Endodermal cell (in vitro differentiated cells): ENCODE data around the gene GARNL3. TPM values are rescaled to one million over a fixed set of nuclear protein-coding genes. Genes with fewer than 3 reads are reported as not detected.

Experiments
- DNase-seq: peaks from one replicate; pipeline ENCODE4 v3.0.0-alpha.2; 2017
- H3K27ac ChIP-seq: 2 replicates; pipeline ENCODE4 v1.5.1; 2013; ENCODE audit warnings: mild to moderate bottlenecking, low read depth, low read length, moderate library complexity
- H3K27me3 ChIP-seq: 2 replicates; pipeline ENCODE4 v1.6.1; 2013; ENCODE audit warnings: mild to moderate bottlenecking, low read length, moderate library complexity; ENCODE audit not compliant: insufficient read depth, control insufficient read depth, poor library complexity, severe bottlenecking
- H3K36me3 ChIP-seq: 2 replicates; pipeline ENCODE4 v1.7.0; 2013; ENCODE audit warnings: mild to moderate bottlenecking, low read length, moderate library complexity; ENCODE audit not compliant: control insufficient read depth, insufficient read depth
- H3K4me1 ChIP-seq: one replicate; pipeline ENCODE4 v1.7.0; 2013; ENCODE audit warnings: low read length; ENCODE audit not compliant: control insufficient read depth, insufficient read depth
- H3K4me3 ChIP-seq: 2 replicates; pipeline ENCODE4 v1.5.1; 2013; ENCODE audit warnings: mild to moderate bottlenecking, low read length, moderate library complexity
- H3K9ac ChIP-seq: 2 replicates; pipeline ENCODE4 v1.6.1; 2013; ENCODE audit warnings: mild to moderate bottlenecking, low read length, moderate library complexity; ENCODE audit not compliant: poor library complexity, severe bottlenecking; ENCODE audit errors: extremely low read depth
- H3K9me3 ChIP-seq: 2 replicates; pipeline ENCODE4 v1.6.1; 2013; ENCODE audit warnings: mild to moderate bottlenecking, low read length, moderate library complexity; ENCODE audit not compliant: control insufficient read depth
- H3K27ac Mint-ChIP-seq: 2 replicates; pipeline ENCODE4 v1.8.0; 2020; ENCODE audit warnings: mixed read lengths
- H3K27me3 Mint-ChIP-seq: 2 replicates; pipeline ENCODE4 v1.8.0; 2021; ENCODE audit warnings: mild to moderate bottlenecking, mixed read lengths; ENCODE audit not compliant: insufficient read depth
- H3K36me3 Mint-ChIP-seq: 2 replicates; pipeline ENCODE4 v1.8.0; 2020; ENCODE audit warnings: low read depth, mixed read lengths
- H3K4me1 Mint-ChIP-seq: 2 replicates; pipeline ENCODE4 v1.8.0; 2020; ENCODE audit warnings: mixed read lengths
- H3K4me3 Mint-ChIP-seq: 2 replicates; pipeline ENCODE4 v1.8.0; 2020; ENCODE audit warnings: mild to moderate bottlenecking, moderate library complexity, mixed read lengths
- H3K9me3 Mint-ChIP-seq: 2 replicates; pipeline ENCODE4 v1.8.0; 2020; ENCODE audit warnings: mild to moderate bottlenecking, mixed read lengths
- CTCF ChIP-seq: fragments of 200-600 bp; sonication (generic); conservative IDR thresholded peaks from 2 replicates; pipeline ENCODE4 v1.5.0; 2021; ENCODE audit warnings: antibody characterized with exemption, mild to moderate bottlenecking
- WGBS, 2 experiments: methylation state at CpG; one replicate each; pipeline versions ENCODE4 v1.1.5 to v1.1.7; 2013; ENCODE audit warnings: missing lambda C conversion rate in 2 of 2, mixed read lengths in 1 of 2; ENCODE audit not compliant: insufficient coverage in 1 of 2, insufficient read length in 1 of 2; 5-methylcytosine and 5-hydroxymethylcytosine counted together
- total RNA-seq, 2 donors: library from RNA; stranded (reverse); fragmentation: NEBNext Ultra II Directional in 1 of 2; extraction: Animal tissue kit (Norgen Biotek cat#: 25700) in 1 of 2; gene quantifications; 2 replicates in 1 of 2; 3 replicates in 1 of 2; pipeline ENCODE4 v1.2.1, GENCODE V29; 2021

The GARNL3 gene
- total RNA-seq, 2 donors from 2014 or later, result 7.2 to 12.8 TPM

DNA sequence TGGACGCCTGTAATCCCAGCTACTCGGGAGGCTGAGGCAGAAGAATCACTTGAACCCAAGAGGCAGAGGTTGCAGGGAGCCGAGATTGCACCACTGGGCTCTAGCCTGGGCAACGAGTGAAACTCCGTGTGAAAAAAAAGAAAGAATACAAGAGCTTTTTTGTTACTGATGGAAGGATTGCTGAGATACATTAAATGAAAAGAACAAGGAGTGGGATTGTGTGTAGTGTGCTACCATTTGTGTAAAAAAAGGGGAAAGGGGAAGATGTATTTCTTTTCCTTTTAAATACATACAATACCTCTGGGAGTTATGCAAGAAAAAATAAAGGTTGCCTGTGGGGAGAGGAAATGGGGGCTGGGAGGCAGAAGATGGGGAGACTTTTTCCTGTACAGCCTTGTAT, 14.7 kb upstream of the GARNL3 start:
- no peak for TF ChIP-seq CTCF
- Histone ChIP-seq H3K9me3 (no peaks in the 10 kb centered on the region), H3K9ac (no peak overlapping the region), H3K27me3 (no peaks in the 10 kb centered on the region), H3K4me3 (no peak overlapping the region), H3K27ac (no peak overlapping the region), H3K4me1 (no peaks in the 10 kb centered on the region), H3K36me3 (no peaks in the 10 kb centered on the region)
- Mint-ChIP-seq H3K27me3 (no peaks in the 10 kb centered on the region), H3K4me1 (peaks cover 5% of the 10 kb centered on the region), H3K9me3 (no peaks in the 10 kb centered on the region), H3K36me3 (no peaks in the 10 kb centered on the region), H3K27ac (no peak overlapping the region), H3K4me3 (no peak overlapping the region)
- WGBS, 2 experiments, result 86 to 92% methylated on average over 5 of the region's 5 CpGs
- DNase-seq, result no peak

GRCh38 chr9:127250896-127251391, 13.6 kb upstream of the GARNL3 start:
- H3K4me3 ChIP-seq, result no peak overlapping the region
- TF ChIP-seq CTCF, result no peak
- H3K4me1 ChIP-seq, result no peaks in the 10 kb centered on the region
- no peaks in the 10 kb centered on the region for H3K27me3 Mint-ChIP-seq
- WGBS, 2 experiments, result 80 to 85% methylated on average over 1 to 3 of the region's 3 CpGs
- no peaks in the 10 kb centered on the region for H3K27me3 ChIP-seq
- H3K27ac Mint-ChIP-seq, result no peak overlapping the region
- H3K4me1 Mint-ChIP-seq, result peaks cover 5% of the 10 kb centered on the region
- no peaks in the 10 kb centered on the region for H3K9me3 Mint-ChIP-seq
- H3K9ac ChIP-seq, result no peak overlapping the region
- no peaks in the 10 kb centered on the region for H3K36me3 ChIP-seq
- no peak for DNase-seq
- no peaks in the 10 kb centered on the region for H3K36me3 Mint-ChIP-seq
- H3K4me3 Mint-ChIP-seq, result no peak overlapping the region
- H3K27ac ChIP-seq, result no peak overlapping the region
- H3K9me3 ChIP-seq, result no peaks in the 10 kb centered on the region

DNA sequence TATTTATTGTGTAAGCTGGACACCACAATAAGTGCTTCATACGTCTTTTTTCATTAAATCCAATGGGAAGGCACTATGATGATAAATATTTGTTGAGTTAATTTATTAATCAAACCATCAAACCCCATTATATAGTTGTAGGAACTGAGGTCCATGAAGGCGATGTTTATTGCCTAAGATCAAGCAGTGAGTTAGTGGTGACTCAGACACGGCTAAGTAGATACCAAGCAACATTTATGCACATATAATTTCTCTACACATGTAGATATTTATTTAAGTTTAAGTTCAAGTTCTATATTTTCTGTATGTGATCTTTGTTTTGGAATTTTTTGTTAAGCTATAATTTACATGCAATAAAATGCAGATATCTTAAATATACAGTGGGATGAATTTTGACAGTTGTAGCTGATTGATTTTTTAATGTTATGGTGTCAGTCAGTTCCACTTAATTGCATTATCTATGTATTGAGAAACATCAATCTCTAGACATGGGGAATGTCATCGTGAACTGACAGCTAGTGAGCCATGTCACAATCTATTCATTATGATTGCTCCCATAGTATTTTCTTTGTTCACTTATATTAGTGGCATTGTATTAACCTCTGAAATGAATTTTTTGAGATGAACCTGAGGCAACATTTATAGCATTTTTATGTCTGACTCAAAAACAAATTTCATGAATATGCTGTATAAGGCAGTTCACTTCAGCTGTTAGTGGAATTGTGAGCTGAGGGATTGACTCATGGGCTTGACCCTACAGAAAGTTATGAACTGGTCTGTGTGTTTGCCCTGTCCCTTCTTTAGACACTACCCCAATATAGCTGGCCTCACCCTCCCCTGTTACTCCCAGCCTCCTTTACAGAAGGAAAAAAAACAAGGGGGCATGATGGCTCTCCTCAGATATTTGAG, 11.9 kb upstream of the GARNL3 start:
- H3K9me3 ChIP-seq, result no peaks in the 10 kb centered on the region
- H3K4me3 Mint-ChIP-seq, result no peak overlapping the region
- H3K9me3 Mint-ChIP-seq, result no peaks in the 10 kb centered on the region
- H3K27me3 ChIP-seq, result no peaks in the 10 kb centered on the region
- no peak overlapping the region for H3K9ac ChIP-seq
- no peak for TF ChIP-seq CTCF
- H3K4me1 ChIP-seq, result no peaks in the 10 kb centered on the region
- no peak overlapping the region for H3K27ac ChIP-seq
- H3K36me3 Mint-ChIP-seq, result no peaks in the 10 kb centered on the region
- H3K4me3 ChIP-seq, result no peak overlapping the region
- WGBS, 2 experiments, result 83% methylated on average over 1 of the region's 4 CpGs; no CpG with 5 or more reads in 1 of the 2 experiments
- no peak overlapping the region for H3K27ac Mint-ChIP-seq
- no peaks in the 10 kb centered on the region for H3K36me3 ChIP-seq
- H3K4me1 Mint-ChIP-seq, result peaks cover 5% of the 10 kb centered on the region
- no peak for DNase-seq
- no peaks in the 10 kb centered on the region for H3K27me3 Mint-ChIP-seq
